RPMI8226 (cell line): ENCODE measurements around the gene ZNF618.
"Not testable (repeated sequence)": the region's sequence is repeated elsewhere in the genome, so short reads cannot be mapped to it uniquely, and the experiment has no call there.

ENCODE experiments used
- DNase-seq: peaks from one replicate; pipeline ENCODE4 v3.0.0-alpha.2; 2015

Gene ZNF618

GRCh38 chr9:113990570-113990907, 114.4 kb downstream of the ZNF618 start:
- DNase-seq = no peak

GRCh38 chr9:113990975-113991471, 114.9 kb downstream of the ZNF618 start:
- DNase-seq = no peak

GRCh38 chr9:113991714-113992113, 115.6 kb downstream of the ZNF618 start:
- no peak for DNase-seq

DNA sequence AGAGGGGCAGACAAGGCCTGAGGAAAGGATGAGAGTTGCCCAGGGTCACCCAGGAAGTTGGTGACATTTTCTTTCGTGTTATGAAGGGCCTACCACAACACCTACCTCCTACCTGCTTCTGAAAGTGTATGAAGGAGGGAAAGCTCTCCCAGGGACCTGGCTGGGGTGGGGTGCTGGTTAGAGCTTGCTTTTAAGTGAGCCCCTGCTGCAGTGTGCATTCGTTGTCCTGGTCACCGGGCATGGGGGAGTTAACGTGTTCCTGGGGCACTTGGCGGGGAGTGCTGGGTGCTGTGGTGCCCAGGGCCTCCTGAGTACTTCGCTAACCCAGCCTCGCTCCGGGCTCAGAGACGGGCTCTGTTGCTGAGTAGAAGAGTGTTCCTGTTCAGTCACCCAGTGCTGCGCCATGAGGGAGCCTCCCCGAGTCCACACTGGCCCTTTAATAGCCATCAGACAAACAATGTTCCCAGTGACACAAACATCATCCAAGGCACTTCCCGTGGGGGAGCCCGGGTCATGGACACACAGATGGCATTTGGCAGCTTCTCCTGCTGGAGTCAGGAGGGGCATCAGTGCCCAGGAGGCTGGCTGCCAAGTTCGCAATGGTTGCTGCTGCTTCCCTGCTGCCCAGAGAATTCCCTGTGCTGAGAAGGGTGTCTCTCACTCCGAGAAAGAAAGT, 116.3 kb downstream of the ZNF618 start:
- DNase-seq = no peak

GRCh38 chr9:113992994-113993393, 116.9 kb downstream of the ZNF618 start:
- DNase-seq = no peak

DNA sequence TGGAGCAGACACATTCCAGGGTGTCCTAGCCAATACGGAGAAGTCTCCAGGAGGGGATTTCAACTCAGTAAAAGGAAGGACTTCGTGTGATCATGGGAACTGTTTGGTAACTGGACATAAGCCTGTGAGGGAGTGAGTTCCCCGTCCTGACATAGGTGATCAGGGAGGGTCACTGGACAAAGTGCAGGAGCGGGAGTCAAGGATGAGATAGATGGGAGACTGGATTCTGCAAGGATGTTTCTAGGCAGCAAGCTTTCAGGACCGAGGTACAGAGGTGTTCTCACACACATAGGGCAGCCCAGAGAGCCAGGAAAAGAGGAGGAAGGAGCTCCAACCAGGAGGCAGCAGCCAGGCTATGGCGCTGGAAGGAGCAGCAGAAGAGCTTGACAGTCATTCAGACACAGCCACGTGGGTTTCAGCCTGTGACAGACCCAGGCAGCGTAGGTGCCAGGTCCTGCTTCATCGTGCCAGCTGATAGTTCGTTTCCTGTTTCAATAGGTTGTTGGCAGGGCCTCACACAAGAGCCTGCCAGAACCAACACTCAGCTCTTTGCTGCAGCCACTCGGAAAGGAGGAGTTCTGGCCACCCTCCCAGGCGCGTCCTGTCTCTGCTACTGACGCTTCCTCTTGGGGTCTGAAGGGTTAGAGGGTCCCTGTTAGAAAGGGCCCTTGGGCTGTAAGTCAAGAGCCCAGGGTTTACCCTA, 117.9 kb downstream of the ZNF618 start:
- peak; percentile 68 for DNase-seq

DNA sequence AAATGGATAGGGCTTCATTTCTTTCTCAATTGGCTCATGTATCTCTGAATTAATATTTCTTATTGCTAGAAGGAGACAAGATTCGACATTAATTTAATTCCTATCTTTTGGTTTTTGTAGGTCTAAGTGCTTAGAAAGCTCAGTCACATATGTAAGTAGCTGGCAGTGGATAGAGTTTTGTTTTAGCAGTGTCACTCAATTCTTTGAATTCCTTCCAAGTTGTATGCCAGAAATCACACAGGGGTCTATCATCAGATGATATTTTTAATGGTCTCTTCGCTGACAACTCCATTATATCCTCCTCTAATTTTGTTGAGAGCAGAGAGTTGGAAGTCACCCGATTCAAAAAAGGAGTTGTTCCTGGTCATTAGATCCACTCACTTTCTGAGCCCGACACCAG, 119.3 kb downstream of the ZNF618 start:
- no peak for DNase-seq

GRCh38 chr9:113995963-113996362, 119.9 kb downstream of the ZNF618 start:
- DNase-seq = no peak

DNA sequence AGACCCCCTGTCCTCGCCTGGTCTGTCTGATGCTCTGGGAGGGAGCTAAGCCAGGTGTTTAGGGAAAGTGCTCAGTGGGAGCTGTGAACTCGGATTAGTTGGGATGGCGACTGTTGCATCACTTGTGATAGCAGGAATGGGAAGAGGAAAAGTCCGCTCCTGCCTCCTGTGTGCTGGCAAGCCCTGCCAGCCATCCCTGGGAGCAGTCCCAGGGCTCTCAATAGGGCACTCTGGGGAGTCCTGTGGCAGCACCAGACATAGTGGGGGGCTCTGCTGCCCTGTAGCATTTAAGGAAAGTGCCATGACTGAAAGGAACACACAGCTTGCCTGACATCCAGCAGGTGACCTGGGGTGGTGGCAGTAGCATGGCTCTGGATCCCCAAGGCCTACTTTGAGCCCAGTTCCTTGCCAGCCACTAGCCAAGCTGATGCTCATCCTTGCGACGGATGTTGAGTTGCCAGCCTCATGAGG, 120.5 kb downstream of the ZNF618 start:
- DNase-seq = no peak

DNA sequence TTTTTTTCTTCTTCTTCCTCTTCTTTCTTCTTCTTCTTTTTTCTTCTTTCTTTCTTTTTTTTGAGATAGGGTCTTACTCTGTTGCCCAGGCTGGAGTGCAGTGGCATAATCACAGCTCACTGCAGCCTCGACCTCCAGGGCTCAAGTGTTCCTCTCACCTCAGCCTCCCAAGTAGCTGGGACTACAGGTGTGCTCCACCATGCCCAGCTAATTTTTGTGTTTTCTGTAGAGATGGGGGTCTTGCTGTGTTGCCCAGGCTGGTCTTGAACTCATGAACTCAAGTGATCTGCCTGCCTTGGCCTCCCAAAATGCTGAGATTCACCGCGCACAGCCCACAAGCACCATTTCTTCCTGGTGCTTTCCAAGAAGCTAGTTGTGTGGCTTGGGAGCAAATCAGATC, 121.0 kb downstream of the ZNF618 start:
- DNase-seq = not testable (repeated sequence)

DNA sequence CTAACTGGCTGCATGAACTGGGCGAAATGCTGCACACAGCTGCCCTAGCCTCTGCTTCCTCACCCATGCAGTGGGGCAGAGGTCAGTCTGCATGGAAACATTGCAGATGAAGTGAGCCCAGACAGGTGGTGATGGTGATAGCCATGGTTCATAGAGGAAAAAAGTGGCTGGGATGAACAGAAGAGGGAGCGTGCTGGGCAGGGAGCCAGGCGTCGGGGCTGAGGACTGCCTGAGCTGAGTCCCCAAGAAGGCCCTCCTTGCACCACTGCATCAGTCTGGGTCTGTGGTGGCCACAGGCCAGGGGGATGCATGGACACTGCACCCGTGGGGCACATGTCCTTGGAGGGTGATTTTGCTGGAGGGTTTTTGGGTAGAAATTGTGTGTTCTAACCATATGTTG, 121.5 kb downstream of the ZNF618 start:
- no peak for DNase-seq

DNA sequence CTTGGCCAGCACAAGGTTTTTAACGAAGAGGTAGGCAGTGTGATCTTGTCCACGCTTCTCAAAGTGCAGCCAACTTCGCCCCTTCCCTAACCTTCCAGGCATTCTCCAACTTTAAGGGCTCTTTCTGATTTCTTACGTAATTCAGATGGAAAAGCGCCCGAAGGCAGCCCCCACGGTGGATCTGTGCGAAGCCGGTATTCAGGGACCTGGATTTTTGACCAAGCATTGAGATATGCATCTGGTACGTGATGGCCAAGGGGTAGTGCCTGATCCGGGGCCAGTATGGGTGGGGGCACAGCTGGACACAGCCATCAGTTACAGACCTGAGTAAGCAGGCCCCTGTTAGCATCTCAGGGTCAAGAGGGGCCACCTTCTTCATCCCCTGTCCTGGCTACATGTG, 122.0 kb downstream of the ZNF618 start:
- no peak for DNase-seq

DNA sequence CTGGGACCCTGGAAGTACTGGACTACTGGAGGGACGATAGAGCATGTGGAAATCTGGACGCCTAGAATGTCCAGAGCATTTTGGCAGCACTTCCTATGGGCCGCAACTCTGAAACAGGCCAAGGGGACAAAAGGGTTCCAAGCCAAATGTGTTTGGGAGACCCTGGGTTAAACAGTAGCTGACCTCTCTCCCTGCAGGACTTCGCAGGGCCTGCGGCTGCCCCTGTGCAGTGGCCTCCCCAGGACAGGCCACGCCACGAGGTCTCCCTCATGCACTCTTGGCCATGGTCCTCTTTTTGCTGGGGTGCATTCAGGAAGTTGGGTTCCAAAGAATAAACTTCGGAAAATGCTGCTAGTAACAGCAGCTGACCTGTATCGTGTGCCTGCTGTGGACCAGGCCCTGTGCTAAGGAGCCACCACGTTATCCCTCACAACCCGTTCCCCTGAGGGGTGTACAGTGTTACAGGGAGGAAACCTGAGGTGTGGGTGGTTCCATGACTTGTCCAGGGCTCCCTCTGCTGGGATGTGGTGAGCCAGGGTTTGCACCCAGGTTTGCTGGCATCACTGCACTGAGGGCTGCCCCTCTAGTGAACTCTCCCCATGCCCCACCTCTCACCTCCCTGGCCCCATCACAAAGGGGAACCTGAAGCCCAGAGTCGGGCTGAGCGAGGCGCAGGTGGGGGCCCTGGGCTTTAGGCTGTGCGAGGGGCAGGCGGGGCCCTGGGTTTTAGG, 122.6 kb downstream of the ZNF618 start:
- DNase-seq = no peak

DNA sequence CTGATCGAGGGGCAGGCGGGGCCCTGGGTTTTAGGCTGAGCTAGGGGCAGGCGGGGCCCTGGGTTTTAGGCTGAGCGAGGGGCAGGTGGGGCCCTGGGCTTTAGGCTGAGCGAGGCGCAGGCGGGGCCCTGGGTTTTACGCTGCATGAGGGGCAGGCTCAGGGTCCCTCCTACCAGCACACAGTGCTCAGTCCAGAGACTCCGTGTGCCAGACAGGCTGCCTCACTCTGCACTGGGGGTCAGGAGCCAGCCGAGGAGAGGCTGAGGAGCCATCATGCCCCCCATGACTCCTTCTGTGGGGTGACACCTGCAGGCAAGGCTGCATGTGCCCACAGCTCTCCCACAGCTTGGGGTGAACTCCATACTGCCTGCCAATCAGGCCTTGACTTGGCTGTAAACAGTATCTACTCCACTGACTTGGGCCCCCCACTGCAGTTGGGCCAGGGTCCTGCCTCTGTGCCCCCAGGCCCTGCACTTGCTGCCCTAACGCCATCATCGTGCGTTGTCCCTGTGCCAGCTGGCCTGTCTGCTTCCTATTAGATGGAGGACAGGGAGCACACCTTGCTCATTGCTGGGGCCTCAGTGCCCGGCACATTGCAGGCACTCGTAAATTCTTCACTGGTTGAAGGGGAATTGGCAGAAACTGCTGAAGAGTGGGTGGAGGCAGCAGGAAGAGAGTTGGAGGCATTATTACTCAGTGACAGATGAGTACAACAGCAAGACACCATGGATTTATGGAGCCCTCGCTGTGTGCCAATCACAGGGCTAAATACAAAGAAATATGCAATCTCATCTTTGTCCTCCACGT, 123.3 kb downstream of the ZNF618 start:
- no peak for DNase-seq

GRCh38 chr9:114000063-114000454, 124.0 kb downstream of the ZNF618 start:
- no peak for DNase-seq

GRCh38 chr9:114000671-114001409, 124.7 kb downstream of the ZNF618 start:
- DNase-seq = no peak

- DNase-seq = no peak
Measured at GRCh38 chr9:114001410-114001685, 125.2 kb downstream of the ZNF618 start.

DNA sequence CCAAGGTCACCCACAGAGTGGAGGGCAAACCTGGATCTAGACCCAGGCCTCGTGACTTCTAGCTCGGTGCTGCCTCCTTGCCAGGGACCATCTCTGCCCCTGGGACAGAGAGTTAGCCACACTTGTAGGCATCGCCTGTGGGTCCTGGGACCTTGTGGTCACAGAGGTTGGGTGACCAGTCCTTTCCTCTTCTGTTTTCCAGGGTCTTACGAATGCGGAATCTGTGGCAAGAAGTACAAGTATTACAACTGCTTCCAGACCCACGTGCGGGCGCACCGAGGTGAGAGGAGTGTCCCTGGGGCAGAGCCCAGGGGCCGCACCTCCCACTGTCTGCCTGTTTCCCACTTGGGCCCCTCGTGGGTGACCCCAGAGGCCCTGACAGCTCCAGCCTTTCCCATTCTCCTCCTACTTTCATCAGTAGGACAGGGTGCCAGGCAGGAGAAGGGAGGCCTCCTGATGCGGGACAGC, 125.7 kb downstream of the ZNF618 start:
- DNase-seq = no peak

DNA sequence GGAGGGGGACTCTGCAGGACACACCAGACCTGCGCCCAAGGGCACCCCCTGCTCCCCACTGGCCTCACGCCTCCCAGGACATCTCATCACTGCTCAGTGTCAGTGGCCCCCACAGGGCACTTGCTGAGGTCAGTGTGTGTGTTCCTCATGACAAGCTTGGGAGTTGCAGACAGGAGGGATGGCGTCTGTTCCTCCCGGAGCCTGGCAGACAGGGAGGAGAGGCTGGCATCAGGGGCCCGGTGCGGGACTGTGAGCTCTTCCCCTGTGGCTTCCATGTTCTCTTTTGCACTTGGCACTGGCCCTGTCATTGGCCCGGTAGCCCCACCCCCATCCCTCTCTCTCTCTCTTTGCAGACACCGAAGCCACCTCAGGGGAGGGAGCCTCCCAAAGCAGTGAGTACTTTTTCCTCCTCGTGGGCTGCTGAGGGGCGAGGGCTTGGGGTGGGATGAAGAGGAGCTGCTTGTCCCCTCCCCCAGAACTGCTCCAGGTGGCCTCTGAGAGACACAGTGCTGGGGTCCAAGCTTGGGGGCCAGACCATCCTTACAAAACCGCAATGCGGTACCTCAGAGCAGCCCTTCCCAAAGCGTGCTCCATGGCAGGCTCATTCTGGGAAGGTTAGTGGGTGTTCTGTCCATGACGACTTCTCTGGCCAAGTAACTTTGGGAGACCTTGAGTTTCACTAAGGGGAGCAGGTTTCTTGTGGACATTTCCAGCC, 126.3 kb downstream of the ZNF618 start:
- no peak for DNase-seq

DNA sequence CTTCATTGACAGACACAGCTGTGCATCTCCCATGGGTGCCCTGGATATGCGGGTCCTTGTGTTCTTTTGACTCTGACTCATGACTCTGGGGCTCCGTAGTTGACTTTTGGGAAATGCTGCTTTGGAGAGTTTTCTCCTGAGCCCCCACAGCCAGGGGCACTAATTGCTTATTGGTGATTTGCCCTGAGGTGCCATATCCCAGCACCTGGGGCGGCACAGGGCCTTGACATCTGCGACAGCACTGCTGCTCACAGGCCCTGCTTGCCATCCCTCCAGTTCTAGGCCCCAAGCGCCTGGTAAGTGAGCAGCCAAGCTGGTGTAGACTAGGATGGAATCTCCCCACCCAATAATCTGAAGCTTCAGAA, 126.9 kb downstream of the ZNF618 start:
- DNase-seq = no peak

DNA sequence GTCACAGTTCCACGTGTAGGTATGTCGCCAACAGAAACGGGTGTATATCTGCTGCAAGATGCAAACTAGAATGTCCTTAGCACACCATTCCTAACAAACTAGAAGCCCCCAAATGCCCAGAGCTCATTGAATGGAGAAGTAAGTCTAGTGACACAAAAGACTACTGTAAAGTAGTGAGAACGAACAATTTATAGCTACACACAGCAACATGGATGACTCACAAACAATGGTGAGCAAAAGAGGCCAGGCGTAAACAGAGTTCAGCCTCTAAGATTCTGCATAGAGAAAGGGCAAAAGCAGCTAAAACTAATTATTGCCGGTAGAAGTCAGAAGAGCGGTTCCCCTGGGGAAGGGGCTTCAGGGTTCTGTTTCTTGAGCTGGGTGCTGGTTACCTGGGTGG, 127.2 kb downstream of the ZNF618 start:
- no peak for DNase-seq

DNA sequence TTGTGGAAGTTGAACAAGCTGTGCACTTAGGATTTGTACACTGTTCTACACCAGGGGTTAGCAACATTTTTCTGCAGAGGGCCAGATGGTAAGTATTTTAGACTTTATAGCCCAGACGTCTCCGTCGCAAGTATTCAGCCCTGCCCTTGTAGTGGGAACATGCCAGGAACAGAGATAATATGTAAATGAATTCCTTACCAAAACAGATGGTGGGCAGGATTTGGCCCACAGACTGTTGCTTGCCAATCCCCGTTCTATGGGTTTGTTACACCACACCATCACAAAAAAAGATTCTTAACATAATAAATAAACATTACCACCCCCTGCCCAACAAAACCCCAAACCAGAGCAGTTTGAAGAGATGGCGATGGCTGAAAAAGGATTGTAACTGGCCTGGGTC, 127.6 kb downstream of the ZNF618 start:
- no peak for DNase-seq
